Kidney epithelial cell (primary cell): ENCODE results near the gene SNAP47. TPM values are rescaled to one million over a fixed set of nuclear protein-coding genes. Genes with fewer than 3 reads are reported as not detected.

ENCODE experiments used
- DNase-seq: peaks from one replicate; pipeline ENCODE4 v3.0.0-alpha.2; 2010; ENCODE audit warnings: low read depth
- H3K27me3 ChIP-seq: 2 replicates; pipeline ENCODE4 v1.6.0; 2011; ENCODE audit warnings: low read length; ENCODE audit not compliant: control insufficient read depth, insufficient read depth
- H3K36me3 ChIP-seq: 2 replicates; pipeline ENCODE4 v1.5.1; 2011; ENCODE audit warnings: low read length; ENCODE audit not compliant: control insufficient read depth, insufficient read depth
- H3K4me3 ChIP-seq: 2 replicates; pipeline ENCODE4 v1.5.1; 2011; ENCODE audit warnings: low read depth, mild to moderate bottlenecking, control low read depth, low read length
- total RNA-seq: library from RNA; depleted of rRNA; stranded (reverse); fragments of >200 nt; gene quantifications from 2 replicates; pipeline ENCODE4 v1.2.3, GENCODE V29; 2015
- TF ChIP-seq, protein P1 (sequence below): IDR thresholded peaks from 2 replicates; pipeline ENCODE4 v1.5.1; 2011; ENCODE audit warnings: mild to moderate bottlenecking, moderate library complexity, low read length, control low read depth, inconsistent platforms; ENCODE audit not compliant: insufficient read depth, poor library complexity, severe bottlenecking

The SNAP47 gene
- total RNA-seq, 1 donor from 2014 or later = 40.2 TPM

DNA sequence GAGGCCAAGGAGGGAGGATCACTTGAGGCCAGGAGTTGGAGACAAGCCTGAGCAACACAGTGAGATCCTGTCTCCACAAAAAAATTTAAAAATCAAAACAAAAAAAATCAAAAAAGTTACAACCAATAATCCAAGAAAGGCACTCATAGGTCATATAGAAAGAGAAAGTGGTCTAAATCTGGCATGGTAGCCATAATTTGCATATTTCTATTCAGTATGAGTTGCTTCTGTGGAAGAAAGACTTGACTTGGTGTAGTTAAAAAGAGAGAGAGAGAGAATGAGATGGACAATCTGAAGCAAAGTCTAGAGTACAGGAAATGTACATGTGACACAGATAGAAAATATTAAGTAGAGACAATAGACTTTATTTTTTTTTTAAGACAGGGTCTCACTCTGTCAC lies 22.6 kb upstream of the SNAP47 start:
- no peak overlapping the region for H3K4me3 ChIP-seq
- no peaks in the 10 kb centered on the region for H3K36me3 ChIP-seq
- H3K27me3 ChIP-seq = no peaks in the 10 kb centered on the region
- TF ChIP-seq, protein P1, sequence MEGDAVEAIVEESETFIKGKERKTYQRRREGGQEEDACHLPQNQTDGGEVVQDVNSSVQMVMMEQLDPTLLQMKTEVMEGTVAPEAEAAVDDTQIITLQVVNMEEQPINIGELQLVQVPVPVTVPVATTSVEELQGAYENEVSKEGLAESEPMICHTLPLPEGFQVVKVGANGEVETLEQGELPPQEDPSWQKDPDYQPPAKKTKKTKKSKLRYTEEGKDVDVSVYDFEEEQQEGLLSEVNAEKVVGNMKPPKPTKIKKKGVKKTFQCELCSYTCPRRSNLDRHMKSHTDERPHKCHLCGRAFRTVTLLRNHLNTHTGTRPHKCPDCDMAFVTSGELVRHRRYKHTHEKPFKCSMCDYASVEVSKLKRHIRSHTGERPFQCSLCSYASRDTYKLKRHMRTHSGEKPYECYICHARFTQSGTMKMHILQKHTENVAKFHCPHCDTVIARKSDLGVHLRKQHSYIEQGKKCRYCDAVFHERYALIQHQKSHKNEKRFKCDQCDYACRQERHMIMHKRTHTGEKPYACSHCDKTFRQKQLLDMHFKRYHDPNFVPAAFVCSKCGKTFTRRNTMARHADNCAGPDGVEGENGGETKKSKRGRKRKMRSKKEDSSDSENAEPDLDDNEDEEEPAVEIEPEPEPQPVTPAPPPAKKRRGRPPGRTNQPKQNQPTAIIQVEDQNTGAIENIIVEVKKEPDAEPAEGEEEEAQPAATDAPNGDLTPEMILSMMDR = no peak
- DNase-seq = no peak

- DNase-seq = no peak
- no peaks in the 10 kb centered on the region for H3K36me3 ChIP-seq
- no peaks in the 10 kb centered on the region for H3K27me3 ChIP-seq
- TF ChIP-seq, protein P1 = no peak
- no peak overlapping the region for H3K4me3 ChIP-seq
Observed at GRCh38 chr1:227718932-227719331, 16.3 kb upstream of the SNAP47 start.

DNA sequence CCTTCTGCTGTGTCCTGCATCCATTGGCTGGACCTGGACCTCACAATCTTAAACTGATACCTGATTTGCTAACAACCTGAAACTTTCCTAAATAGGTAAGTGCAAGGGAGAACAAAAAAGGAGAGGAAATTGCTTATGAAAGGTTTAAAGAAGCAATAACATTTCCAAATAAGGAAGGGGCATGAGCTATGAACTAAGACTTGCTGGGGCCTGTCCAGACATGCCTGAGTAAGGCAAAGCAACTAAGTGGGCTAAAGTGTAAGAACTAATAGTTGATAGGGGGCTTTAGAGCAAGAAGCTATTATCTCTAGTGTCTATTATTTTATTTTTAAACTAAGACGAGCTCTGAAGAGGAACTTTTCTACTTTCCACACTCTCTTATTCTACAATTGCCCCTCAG lies 11.8 kb upstream of the SNAP47 start:
- no peak overlapping the region for H3K4me3 ChIP-seq
- TF ChIP-seq, protein P1 = no peak
- H3K27me3 ChIP-seq = no peaks in the 10 kb centered on the region
- H3K36me3 ChIP-seq = no peaks in the 10 kb centered on the region
- DNase-seq = no peak

GRCh38 chr1:227725046-227725445 lies 10.2 kb upstream of the SNAP47 start:
- Histone ChIP-seq H3K4me3 (no peak overlapping the region), H3K36me3 (no peaks in the 10 kb centered on the region), H3K27me3 (no peaks in the 10 kb centered on the region)
- no peak for DNase-seq
- TF ChIP-seq, protein P1 = no peak

GRCh38 chr1:227726318-227726717 lies 8.9 kb upstream of the SNAP47 start:
- H3K27me3 ChIP-seq = no peaks in the 10 kb centered on the region
- TF ChIP-seq, protein P1 = no peak
- DNase-seq = no peak
- no peak overlapping the region for H3K4me3 ChIP-seq
- no peaks in the 10 kb centered on the region for H3K36me3 ChIP-seq

- H3K4me3 ChIP-seq = no peak overlapping the region
- no peak for DNase-seq
- TF ChIP-seq, protein P1 = no peak
Observed at GRCh38 chr1:227726924-227727599, 8.2 kb upstream of the SNAP47 start.

More at GRCh38 chr1:227726924-227727599, 8.2 kb upstream of the SNAP47 start:
- H3K36me3 ChIP-seq = no peaks in the 10 kb centered on the region
- no peaks in the 10 kb centered on the region for H3K27me3 ChIP-seq
